ENCODE measurements around the gene ZBTB7B.

- no peak for TF ChIP-seq CTCF (IDR thresholded peaks at IDR 0.05)
- TF ChIP-seq ZFX (IDR thresholded peaks at IDR 0.05; ENCODE audit: borderline replicate concordance) = no peak
These were observed 13.3 kb upstream of the ZBTB7B start for GRCh38 chr1:154989195-154989860.
